ENCODE results near the gene PTPRF.
"Not testable (repeated sequence)": the region's sequence is repeated elsewhere in the genome, so short reads cannot be mapped to it uniquely, and the experiment has no call there.

Gene PTPRF

DNA sequence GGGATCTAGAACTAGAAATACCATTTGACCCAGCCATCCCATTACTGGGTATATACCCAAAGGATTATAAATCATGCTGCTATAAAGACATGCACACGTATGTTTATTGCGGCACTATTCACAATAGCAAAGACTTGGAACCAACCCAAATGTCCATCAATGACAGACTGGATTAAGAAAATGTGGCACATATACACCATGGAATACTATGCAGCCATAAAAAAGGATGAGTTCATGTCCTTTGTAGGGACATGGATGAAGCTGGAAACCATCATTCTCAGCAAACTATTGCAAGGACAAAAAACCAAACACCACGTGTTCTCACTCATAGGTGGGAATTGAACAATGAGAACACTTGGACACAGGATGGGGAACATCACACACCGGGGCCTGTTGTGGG, 107.7 kb downstream of the PTPRF start:
- not testable (repeated sequence) for DNase-seq

GRCh38 chr1:43639976-43640794, 109.5 kb downstream of the PTPRF start:
- DNase-seq = no peak

GRCh38 chr1:43644558-43644957, 113.9 kb downstream of the PTPRF start:
- DNase-seq = no peak

DNA sequence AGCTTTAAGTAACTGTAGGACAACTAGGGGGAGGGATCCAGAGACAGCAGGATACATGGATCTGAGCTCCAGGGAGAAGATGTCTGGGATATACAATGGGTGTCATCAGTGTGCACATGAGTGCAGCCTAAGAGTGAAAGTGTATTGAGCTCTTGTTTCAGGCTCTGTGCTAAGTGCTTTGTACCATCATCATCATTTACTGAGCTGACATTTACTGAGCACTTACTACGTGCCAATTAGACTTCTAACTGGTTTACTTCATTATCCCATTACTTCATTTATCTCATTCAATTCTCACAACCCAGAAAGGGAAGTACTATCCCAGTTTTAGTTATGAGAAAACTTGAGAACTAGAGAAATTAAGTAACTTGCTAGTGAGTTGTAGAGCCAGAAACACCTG, 114.8 kb downstream of the PTPRF start:
- no peak for DNase-seq

- not testable (repeated sequence) for DNase-seq
These were observed 116.6 kb downstream of the PTPRF start for GRCh38 chr1:43647331-43647730.

GRCh38 chr1:43648221-43648847, 117.7 kb downstream of the PTPRF start:
- no peak for DNase-seq

DNA sequence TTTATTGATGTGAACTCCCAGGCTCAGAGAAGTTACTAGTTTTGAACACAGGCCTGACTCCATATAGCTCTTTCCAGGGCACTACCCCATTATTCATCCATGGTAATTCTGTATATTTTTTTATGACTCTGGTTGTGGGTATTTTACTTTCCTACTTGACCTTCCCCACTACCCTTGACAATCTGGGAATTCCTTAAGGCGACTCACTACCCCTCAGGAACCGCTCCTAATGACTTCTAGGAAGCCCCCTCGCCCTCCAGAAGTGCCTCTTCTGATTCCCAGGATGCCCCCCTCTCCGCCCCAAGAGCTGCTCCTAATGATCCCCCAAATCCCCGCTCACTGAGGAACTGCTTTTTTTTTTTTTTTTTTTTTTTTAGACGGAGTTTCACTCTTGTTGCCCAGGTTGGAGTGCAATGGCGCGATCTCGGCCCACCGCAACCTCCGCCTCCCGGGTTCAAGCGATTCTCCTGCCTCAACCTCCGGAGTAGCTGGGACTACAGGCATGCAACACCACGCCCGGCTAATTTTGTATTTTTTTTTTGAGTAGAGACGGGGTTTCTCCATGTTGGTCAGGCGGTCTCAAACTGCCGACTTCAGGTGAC, 118.3 kb downstream of the PTPRF start:
- no peak for DNase-seq

GRCh38 chr1:43650310-43651085, 119.8 kb downstream of the PTPRF start:
- peak; percentile 86 to 88 for DNase-seq

DNA sequence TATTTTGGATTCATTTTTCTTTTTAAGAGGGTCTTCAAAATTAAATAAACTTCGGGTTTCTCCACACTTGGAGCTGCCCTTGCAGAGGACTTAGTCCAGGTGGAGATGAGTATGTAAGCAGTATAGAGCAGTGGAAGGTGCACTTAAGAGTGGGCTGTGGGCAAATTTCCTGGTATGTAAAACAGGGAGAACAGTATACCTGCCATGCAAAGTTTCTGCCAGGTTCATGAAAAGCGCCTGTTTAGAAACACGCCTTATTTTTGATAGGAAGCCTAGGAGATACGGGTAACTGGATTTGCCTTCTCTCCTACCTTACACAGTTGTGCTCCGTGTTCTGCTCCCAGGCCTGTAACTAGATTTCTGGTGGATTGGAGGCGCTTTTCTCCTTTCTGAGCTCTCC, 120.5 kb downstream of the PTPRF start:
- DNase-seq = no peak

DNA sequence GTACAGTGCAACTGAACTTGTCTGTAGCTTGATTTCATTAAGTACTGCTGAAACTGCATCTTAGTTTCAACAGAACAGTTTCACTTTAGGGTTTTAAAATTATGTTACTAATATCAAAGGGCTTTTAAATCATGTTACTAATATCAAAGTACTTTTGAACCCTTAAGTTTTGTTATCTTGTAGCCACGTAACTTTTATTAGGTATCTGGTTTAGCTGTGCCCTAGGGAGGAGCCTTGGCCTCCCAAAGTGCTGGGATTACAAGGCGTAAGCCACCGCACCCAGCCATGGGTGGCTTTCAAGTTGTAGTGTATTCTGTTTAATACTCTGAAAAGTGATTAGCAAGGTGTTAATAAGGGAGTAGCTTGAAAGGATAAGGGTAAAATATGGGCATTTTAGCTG, 121.2 kb downstream of the PTPRF start:
- no peak for DNase-seq

DNA sequence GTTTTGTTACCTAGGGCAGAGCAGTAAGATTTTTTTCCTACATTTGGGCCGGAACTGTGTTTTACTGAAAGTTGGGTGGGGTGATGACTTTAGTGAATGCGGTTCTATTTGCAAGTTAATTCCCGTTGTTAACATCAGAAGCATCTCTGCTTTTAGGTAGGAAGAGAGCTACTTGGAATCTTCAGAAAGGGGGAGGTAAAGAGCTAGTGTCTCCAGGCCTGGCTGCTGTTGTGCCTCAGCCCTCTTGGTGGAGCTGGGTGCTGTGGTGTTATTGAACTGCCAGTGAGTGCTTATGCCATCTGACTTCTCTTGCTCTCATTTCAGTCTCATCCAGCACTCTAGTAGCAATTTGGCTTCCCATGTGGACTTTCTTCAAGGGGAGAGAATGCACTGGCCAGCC, 122.7 kb downstream of the PTPRF start:
- DNase-seq = no peak

DNA sequence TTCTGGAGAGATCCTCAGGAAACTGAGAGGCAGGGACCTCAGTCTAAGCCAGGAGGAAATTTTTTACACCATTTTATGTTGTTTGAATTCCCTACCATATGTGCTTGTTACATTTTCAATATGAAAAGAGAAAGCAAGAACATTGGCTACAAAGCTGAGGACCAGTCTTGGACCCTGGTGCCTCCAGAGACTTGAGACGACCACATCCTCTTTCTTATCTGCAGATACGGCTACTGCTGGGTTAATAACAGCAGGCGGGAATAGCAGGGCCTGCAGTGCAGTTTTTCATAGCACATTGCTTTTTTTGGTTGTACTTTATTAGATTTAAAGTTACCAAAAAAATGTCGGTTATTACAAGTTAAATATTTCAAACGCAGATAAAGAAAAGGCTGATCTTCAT, 123.2 kb downstream of the PTPRF start:
- no peak for DNase-seq

- DNase-seq = no peak
These were observed 125.3 kb downstream of the PTPRF start for GRCh38 chr1:43655953-43656352.

- DNase-seq = no peak
These were observed 128.8 kb downstream of the PTPRF start for GRCh38 chr1:43659212-43660166.

GRCh38 chr1:43660355-43660754, 129.7 kb downstream of the PTPRF start:
- DNase-seq = no peak

DNA sequence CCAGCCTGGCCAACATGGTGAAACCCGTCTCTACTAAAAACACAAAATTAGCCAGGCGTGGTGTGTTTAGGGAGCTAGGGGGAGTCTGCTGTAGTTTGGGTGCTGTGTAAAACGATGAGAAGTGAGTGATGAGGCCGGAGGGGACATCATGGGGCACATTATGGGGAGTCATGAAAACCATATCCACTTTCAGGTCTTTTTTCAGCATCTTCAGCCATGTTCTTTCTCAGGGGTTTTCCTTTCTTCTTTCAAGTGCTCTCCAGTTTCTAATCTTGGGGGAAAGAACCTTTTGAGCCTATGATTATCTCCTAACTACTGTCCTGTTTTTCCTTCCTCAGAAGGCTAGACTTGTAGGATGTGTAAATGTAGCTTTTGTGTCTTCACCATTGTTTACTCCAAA, 133.7 kb downstream of the PTPRF start:
- DNase-seq = no peak

GRCh38 chr1:43666608-43667007, 135.9 kb downstream of the PTPRF start:
- DNase-seq = no peak

DNA sequence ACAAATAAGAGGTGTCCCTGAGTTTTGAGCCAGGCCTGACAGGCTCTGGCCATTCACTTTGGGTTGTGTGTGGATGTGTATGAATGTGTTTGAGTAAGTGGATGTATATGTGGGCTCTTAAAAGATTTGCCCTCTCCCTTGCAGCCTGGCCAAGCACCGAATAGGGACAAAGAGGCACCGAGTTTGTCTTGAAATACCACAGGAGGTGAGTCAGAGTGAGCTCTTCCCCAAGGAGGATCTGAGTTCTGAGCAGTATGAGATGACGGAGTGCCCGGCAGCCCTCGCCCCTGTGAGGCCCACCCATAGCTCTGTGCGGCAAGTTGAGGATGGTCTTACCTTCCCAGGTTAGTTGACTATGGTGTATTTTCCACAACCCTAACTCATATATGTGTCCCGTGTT, 138.3 kb downstream of the PTPRF start:
- no peak for DNase-seq

GRCh38 chr1:43669878-43670277, 139.2 kb downstream of the PTPRF start:
- DNase-seq = no peak

DNA sequence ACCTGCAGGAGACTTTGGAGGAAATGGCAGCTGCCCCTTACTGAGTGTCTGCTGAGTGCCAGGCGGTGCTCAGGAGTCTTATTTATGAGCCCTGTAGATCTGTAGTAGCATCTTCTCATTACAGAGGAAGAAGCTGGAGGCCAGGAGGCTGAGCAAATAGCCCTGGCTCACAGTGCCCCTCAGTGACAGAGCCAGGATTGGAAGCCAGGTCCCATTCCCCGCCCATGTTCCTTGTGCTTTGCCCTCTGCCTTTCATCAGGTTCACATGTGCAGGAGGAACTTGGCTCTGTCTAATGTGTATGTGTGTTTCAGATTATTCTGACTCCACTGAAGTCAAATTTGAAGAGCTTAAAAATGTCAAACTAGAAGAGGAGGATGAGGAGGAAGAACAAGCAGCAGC, 140.5 kb downstream of the PTPRF start:
- DNase-seq = no peak

DNA sequence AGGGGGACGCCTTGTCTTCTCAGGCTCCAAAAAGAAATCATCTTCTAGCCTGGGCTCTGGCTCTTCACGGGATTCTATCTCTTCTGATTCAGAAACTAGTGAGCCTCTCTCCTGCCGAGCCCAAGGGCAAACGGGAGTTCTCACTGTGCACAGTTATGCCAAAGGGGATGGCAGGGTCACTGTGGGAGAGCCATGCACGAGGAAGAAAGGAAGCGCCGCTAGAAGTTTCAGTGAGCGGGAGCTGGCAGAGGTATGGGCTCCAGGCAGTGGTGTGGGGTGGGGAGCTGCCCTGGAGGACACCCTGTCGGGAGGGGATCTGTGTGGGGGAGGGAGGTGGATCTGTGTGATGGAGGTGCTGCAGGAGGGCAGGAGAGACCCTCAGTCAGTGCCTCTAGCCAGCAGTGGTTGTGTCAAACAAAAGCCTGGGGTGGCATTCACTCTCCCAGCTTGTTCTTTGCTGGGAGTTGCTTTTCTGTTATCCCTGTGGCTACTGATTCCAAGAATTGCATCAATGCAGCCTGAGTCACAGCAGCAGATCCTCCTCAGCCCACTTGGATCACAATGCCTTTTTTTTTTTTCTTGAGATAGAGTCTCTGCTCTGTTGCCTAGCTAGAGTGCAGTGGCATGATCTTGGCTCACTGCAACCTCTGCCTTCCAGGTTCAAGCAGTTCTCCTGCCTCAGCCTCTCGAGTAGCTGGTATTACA, 141.1 kb downstream of the PTPRF start:
- DNase-seq = no peak

- no peak for DNase-seq
These were observed 142.6 kb downstream of the PTPRF start for GRCh38 chr1:43673261-43673660.

Data from activated CD4-positive, alpha-beta T cell treated with anti-CD3 and anti-CD28 coated beads, Interleukin-2, amount 50 U/mL, for 4 hours (primary cell).